Lung (tissue), 12 donors: ENCODE data around the gene MGAT3. TPM values are rescaled to one million over a fixed set of nuclear protein-coding genes. Genes with fewer than 3 reads are reported as not detected.

Experiments used
- ATAC-seq: fragments of 200-7000 bp; cut with Tn5 transposase; one replicate; pipeline ENCODE4 v1.9.1; 2020; ENCODE audit warnings: moderate number of reproducible peaks; ENCODE audit not compliant: insufficient read depth, low FRiP score
- DNase-seq, 3 donors: peaks; one replicate each; pipeline ENCODE4 v3.0.0-alpha.2; 2013 to 2017
- H3K27ac ChIP-seq, 2 donors: one replicate each; pipeline ENCODE4 v1.5.1; 2013; ENCODE audit warnings: mild to moderate bottlenecking in 2 of 2, moderate library complexity in 2 of 2, control low read depth in 1 of 2, inconsistent platforms in 1 of 2, low read depth in 1 of 2, low read length in 1 of 2
- H3K27me3 ChIP-seq, 3 donors: one replicate each; pipeline ENCODE4 v1.5.1; 2013; ENCODE audit warnings: low read length in 2 of 3; ENCODE audit not compliant: control insufficient read depth in 3 of 3, insufficient read depth in 3 of 3
- H3K36me3 ChIP-seq, 4 donors: one replicate each; pipeline ENCODE4 v1.5.1; 2013; ENCODE audit warnings: low read length in 4 of 4, mild to moderate bottlenecking in 1 of 4, moderate library complexity in 1 of 4; ENCODE audit not compliant: control insufficient read depth in 4 of 4, insufficient read depth in 4 of 4
- H3K4me1 ChIP-seq, 5 donors: one replicate each; pipeline ENCODE4 v1.5.1; 2013; ENCODE audit warnings: low read length in 5 of 5, mild to moderate bottlenecking in 2 of 5, moderate library complexity in 1 of 5; ENCODE audit not compliant: control insufficient read depth in 5 of 5, insufficient read depth in 5 of 5
- H3K4me3 ChIP-seq: one replicate; pipeline ENCODE4 v1.5.1; 2013; ENCODE audit warnings: mild to moderate bottlenecking, control low read depth, moderate library complexity
- H3K9ac ChIP-seq, 2 donors: one replicate each; pipeline ENCODE4 v1.5.1; 2013; ENCODE audit warnings: low read length in 2 of 2, control low read depth in 1 of 2; ENCODE audit not compliant: insufficient read depth in 1 of 2
- H3K9me3 ChIP-seq, 4 donors: one replicate each; pipeline ENCODE4 v1.5.1; 2013; ENCODE audit warnings: low read length in 3 of 4, mild to moderate bottlenecking in 1 of 4, moderate library complexity in 1 of 4; ENCODE audit not compliant: control insufficient read depth in 4 of 4, insufficient read depth in 3 of 4
- CTCF ChIP-seq: IDR thresholded peaks from 2 replicates; pipeline ENCODE4 v1.5.1; 2012; ENCODE audit warnings: mild to moderate bottlenecking; ENCODE audit errors: control extremely low read depth, extremely low read depth
- WGBS, 2 donors: extraction: QIAGEN DNeasy Blood & Tissue Kit; methylation state at CpG; one replicate each; pipeline ENCODE4 v1.1.7; 2013; 5-methylcytosine and 5-hydroxymethylcytosine counted together
- polyA plus RNA-seq, 2 donors: library from polyadenylated mRNA; stranded (reverse); fragments of 200-250 nt; gene quantifications; one replicate each; pipeline ENCODE4 v1.2.1, GENCODE V29; 2013
- total RNA-seq, 2 donors: library from RNA; depleted of rRNA in 1 of 2; stranded (reverse); fragments of >200 nt in 1 of 2; gene quantifications; one replicate each; pipeline ENCODE4 v1.2.1, GENCODE V29; 2014 to 2021
- donor health status: control.
- donor health status: control.
- donor health status: Bipolar disorder and iron deficiency.
- donor health status: healthy.
- donor health status: DM: yes; HTN: yes; CAD: no.

MGAT3 gene
- total and polyA plus RNA-seq, 4 donors = 5.6 to 19.4 (median 5.9) TPM

GRCh38 chr22:39446239-39446721 lies 10.5 kb upstream of the MGAT3 start:
- no peak overlapping the region for H3K4me3 ChIP-seq
- TF ChIP-seq CTCF = no peak
- no peaks in the 10 kb centered on the region for H3K36me3 ChIP-seq
- 73% methylated on average over 13 of the region's 13 CpGs for WGBS, 2 donors
- ATAC-seq (no peak), DNase-seq (no peak)
- no peak overlapping the region for H3K27ac ChIP-seq
- H3K9me3 ChIP-seq = peaks cover 0 to 2% (median 0%) of the 10 kb centered on the region in 4 donors
- peaks cover 0 to 25% (median 16%) of the 10 kb centered on the region in 5 donors for H3K4me1 ChIP-seq
- H3K9ac ChIP-seq = no peak overlapping the region
- H3K27me3 ChIP-seq = no peaks in the 10 kb centered on the region

- 69 to 71% methylated on average over 19 of the region's 19 CpGs for WGBS, 2 donors
- H3K9me3 ChIP-seq = peaks cover 0 to 2% (median 0%) of the 10 kb centered on the region in 4 donors
- H3K4me1 ChIP-seq = peaks cover 0 to 22% (median 16%) of the 10 kb centered on the region in 5 donors
- no peak overlapping the region for H3K9ac ChIP-seq
- ATAC-seq (no peak), DNase-seq (peak in 2 of 3 donors; percentile 63 to 65)
- no peaks in the 10 kb centered on the region for H3K36me3 ChIP-seq
- no peaks in the 10 kb centered on the region for H3K27me3 ChIP-seq
- H3K27ac ChIP-seq = peak overlapping the region in 1 of 2 donors; percentile 0
- no peak overlapping the region for H3K4me3 ChIP-seq
- no peak for TF ChIP-seq CTCF
Measured at GRCh38 chr22:39448205-39449054, 8.4 kb upstream of the MGAT3 start.

- Histone ChIP-seq H3K36me3 (no peaks in the 10 kb centered on the region), H3K4me1 (peaks cover 0 to 30% (median 16%) of the 10 kb centered on the region in 5 donors)
- 86% methylated on average over 6 of the region's 6 CpGs for WGBS, 2 donors
Measured at GRCh38 chr22:39449708-39450107, 7.1 kb upstream of the MGAT3 start.

More at GRCh38 chr22:39449708-39450107, 7.1 kb upstream of the MGAT3 start:
- Histone ChIP-seq H3K9ac (no peak overlapping the region), H3K9me3 (peaks cover 0 to 2% (median 0%) of the 10 kb centered on the region in 4 donors), H3K4me3 (no peak overlapping the region), H3K27me3 (no peaks in the 10 kb centered on the region), H3K27ac (no peak overlapping the region)
- no peak for TF ChIP-seq CTCF
- no peak for DNase-seq
- no peak for ATAC-seq
